ENCODE results near the gene FGF12.

GRCh38 chr3:192133271-192133670 lies 594.1 kb downstream of the FGF12 start:
- TF ChIP-seq, protein P1, sequence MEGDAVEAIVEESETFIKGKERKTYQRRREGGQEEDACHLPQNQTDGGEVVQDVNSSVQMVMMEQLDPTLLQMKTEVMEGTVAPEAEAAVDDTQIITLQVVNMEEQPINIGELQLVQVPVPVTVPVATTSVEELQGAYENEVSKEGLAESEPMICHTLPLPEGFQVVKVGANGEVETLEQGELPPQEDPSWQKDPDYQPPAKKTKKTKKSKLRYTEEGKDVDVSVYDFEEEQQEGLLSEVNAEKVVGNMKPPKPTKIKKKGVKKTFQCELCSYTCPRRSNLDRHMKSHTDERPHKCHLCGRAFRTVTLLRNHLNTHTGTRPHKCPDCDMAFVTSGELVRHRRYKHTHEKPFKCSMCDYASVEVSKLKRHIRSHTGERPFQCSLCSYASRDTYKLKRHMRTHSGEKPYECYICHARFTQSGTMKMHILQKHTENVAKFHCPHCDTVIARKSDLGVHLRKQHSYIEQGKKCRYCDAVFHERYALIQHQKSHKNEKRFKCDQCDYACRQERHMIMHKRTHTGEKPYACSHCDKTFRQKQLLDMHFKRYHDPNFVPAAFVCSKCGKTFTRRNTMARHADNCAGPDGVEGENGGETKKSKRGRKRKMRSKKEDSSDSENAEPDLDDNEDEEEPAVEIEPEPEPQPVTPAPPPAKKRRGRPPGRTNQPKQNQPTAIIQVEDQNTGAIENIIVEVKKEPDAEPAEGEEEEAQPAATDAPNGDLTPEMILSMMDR (conservative IDR thresholded peaks at IDR 0.05 in 1 of 2, IDR thresholded peaks at IDR 0.05 in 1 of 2; ENCODE audit: low read depth in 1 of 2, low read length in 2 of 2), result no peak
- no peak for TF ChIP-seq EZH2 (IDR thresholded peaks at IDR 0.05; ENCODE audit: low read length, missing control alignments)
